ENCODE data around the gene ADAMTSL2.
A peak's percentile ranks its signal among the peaks of the same experiment; 100 is the strongest.

ADAMTSL2 gene

DNA sequence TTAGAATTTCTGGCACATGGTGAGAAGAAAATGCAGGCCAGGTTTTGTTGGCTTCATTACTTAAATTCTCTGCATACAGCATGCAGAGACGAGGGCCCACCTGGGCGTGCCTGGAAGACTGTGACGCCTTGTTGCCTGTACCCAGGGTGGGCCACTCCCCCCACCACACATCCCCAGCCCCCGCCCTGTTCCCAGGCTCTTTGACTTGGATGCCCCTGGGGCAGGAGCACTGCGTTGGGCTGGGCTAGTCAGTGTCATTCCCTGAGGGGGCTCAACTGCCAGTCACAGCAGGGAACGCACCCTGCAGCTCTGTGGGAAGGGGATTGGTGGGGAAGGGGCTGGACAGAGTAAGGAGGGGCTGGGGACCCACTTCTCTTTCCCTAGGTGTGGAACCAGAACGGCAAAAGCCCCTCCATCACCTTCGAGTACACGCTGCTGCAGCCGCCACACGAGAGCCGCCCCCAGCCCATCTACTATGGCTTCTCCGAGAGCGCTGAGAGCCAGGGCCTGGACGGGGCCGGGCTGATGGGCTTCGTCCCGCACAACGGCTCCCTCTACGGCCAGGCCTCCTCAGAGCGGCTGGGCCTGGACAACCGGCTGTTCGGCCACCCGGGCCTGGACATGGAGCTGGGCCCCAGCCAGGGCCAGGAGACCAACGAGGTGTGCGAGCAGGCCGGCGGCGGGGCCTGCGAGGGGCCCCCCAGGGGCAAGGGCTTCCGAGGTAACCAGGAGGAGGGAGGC is 19.6 kb downstream of the ADAMTSL2 start:
- in situ Hi-C loops (cut with MboI; ENCODE audit: low sequenced_read_pairs, unreplicated experiment): loop anchor here (25.0 kb wide), 1 partner anchor 458 kb away; no protein-coding TSS in a partner anchor
- no peak for DNase-seq (ENCODE audit: low spot score)
- TF ChIP-seq, protein P1, sequence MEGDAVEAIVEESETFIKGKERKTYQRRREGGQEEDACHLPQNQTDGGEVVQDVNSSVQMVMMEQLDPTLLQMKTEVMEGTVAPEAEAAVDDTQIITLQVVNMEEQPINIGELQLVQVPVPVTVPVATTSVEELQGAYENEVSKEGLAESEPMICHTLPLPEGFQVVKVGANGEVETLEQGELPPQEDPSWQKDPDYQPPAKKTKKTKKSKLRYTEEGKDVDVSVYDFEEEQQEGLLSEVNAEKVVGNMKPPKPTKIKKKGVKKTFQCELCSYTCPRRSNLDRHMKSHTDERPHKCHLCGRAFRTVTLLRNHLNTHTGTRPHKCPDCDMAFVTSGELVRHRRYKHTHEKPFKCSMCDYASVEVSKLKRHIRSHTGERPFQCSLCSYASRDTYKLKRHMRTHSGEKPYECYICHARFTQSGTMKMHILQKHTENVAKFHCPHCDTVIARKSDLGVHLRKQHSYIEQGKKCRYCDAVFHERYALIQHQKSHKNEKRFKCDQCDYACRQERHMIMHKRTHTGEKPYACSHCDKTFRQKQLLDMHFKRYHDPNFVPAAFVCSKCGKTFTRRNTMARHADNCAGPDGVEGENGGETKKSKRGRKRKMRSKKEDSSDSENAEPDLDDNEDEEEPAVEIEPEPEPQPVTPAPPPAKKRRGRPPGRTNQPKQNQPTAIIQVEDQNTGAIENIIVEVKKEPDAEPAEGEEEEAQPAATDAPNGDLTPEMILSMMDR (IDR thresholded peaks at IDR 0.05; ENCODE audit: borderline replicate concordance, control extremely low read depth, extremely low read depth, insufficient read depth, missing control alignments): no peak

DNA sequence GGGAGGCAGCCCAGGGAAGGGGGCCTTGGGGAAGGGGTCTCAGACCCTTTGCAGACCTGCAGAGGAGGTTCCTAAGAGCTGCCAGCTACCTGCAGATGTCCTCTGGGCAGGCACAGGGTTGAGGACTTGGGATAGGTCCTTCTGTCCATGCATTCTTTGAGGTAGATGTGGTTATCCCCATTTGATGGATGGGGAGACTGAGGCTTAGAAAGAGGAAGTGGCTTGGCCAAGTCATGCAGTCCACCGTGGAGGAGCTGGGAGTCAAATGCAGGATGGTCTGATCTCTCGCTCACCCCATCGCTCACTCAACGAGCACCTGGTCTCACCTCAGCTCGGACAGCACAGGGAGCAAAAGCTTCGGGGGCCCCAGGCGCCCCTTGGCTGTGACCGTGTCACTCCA is 20.2 kb downstream of the ADAMTSL2 start:
- TF ChIP-seq, protein P1 (IDR thresholded peaks at IDR 0.05; ENCODE audit: borderline replicate concordance, control extremely low read depth, extremely low read depth, insufficient read depth, missing control alignments): no peak
- no peak for DNase-seq (ENCODE audit: low spot score)
- in situ Hi-C loops (cut with MboI; ENCODE audit: low sequenced_read_pairs, unreplicated experiment): loop anchor here (25.0 kb wide), 1 partner anchor 458 kb away; no protein-coding TSS in a partner anchor

DNA sequence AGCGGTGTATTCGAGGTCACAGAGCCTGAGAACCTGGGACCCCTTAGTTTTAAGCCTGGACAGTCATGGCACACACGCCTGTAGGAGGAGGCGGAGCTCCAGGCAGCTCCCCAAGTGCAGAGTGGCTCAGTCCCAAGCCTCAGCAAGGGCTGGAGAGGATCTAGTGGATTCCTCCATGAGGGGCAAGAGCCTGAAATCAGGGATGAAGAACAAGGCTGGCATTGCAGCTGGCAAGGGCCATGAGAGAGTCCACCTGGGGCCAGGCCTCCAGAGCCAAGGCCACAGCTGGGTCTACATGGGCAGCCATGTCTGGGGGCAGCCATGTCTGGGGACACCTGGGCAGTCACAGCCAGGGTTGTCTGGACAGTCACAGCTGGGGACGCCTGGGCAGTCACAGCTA is 21.9 kb downstream of the ADAMTSL2 start:
- in situ Hi-C loops (cut with MboI; ENCODE audit: low sequenced_read_pairs, unreplicated experiment): loop anchor here (25.0 kb wide), 1 partner anchor 456 kb away; no protein-coding TSS in a partner anchor
- DNase-seq (ENCODE audit: low spot score): no peak
- TF ChIP-seq, protein P1 (IDR thresholded peaks at IDR 0.05; ENCODE audit: borderline replicate concordance, control extremely low read depth, extremely low read depth, insufficient read depth, missing control alignments): no peak

DNA sequence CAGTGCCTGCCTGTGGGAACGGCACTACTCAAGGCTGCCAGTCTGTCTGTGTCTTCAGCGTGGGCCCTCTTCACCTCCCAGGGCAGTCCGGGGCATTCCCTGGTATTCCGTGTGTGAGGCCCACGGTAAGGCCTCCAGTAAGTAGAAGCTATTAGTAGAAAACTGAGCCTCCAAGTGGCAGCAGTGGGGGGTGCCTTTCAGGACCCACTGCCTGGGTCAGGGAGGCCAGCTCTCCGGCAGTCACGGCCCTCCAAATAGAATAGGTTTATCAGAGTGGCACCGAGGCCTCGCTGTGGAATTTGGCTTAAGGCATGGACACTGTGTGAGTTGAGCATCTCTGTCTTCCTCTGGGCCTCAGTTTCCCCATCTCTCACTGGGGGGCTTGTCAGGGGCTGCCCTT is 23.1 kb downstream of the ADAMTSL2 start:
- TF ChIP-seq, protein P1 (IDR thresholded peaks at IDR 0.05; ENCODE audit: borderline replicate concordance, control extremely low read depth, extremely low read depth, insufficient read depth, missing control alignments): no peak
- DNase-seq (ENCODE audit: low spot score): no peak
- in situ Hi-C loops (cut with MboI; ENCODE audit: low sequenced_read_pairs, unreplicated experiment): loop anchor here (25.0 kb wide), 1 partner anchor 455 kb away; no protein-coding TSS in a partner anchor

DNA sequence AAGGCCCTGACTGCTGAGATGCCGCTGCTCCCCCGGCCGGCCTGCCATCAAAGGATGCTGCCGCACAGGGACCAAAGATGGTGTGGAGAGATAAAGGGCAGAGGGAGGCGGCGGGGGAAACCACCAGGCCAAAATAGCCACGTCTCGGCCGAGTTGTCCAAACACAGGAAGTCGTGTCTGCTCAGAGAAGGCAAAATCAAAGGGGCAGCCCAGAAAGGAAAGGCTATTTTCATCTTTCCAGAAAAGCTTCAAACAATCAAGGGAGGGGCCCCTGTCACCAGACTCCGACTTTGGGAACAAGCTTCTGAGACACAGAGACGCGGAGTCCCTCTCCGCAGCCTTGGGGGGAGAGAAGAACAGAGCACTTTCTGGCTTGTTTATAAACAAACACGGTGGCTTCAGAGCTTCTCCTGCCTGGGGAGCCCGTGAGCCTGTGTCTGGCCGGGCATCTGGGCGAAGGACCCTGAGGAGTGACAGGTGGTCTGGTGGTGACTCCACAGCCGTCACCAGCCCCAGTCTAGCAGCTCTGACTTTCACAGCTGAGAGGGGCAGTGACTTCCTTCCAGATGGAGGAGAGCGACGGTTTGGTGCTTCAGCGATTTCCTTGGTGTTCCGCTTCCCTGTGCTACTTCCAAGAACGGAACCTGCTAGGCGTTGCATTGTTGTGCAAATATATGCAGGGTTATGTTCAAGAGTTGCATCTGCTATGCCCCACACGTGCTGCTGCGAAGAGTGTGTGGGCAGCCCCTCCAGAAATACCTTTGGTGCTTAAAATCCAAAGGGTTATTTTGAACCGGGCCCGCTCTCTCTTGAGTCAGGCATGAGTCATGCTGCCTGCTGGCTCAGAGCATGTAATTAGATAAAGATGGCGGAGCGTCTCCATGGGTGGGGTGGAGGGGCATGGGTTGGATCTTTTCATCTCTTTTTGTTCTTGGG is 24.0 kb downstream of the ADAMTSL2 start:
- TF ChIP-seq, protein P1 (IDR thresholded peaks at IDR 0.05; ENCODE audit: borderline replicate concordance, control extremely low read depth, extremely low read depth, insufficient read depth, missing control alignments): no peak
- peak; percentile 89 for DNase-seq (ENCODE audit: low spot score)
- in situ Hi-C loops (cut with MboI; ENCODE audit: low sequenced_read_pairs, unreplicated experiment): loop anchor here (25.0 kb wide), 1 partner anchor 454 kb away; no protein-coding TSS in a partner anchor

DNA sequence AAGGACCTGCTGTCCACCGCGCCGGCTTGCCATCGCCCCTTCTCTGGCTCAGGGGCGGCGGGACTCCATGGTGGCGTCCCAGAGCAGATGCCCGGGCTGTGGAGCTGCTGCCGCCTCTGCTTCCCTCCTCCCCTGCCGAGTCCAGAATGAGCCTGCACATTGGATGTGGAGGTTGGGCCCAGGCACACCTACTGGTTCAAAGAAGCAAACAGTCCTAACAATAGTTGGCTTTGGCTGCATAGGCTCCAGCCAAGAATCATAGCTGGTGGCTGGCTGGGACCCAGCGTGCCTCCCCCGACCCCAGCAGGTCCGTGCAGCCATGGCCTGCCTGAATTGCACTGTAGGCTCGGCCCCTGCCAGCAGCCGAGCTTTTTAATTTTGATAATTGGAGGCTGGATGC is 25.8 kb downstream of the ADAMTSL2 start:
- TF ChIP-seq, protein P1 (IDR thresholded peaks at IDR 0.05; ENCODE audit: borderline replicate concordance, control extremely low read depth, extremely low read depth, insufficient read depth, missing control alignments): no peak

More for the DNA sequence above, 25.8 kb downstream of the ADAMTSL2 start:
- DNase-seq (ENCODE audit: low spot score): no peak
- in situ Hi-C loops (cut with MboI; ENCODE audit: low sequenced_read_pairs, unreplicated experiment): loop anchor here (25.0 kb wide), 1 partner anchor 452 kb away; no protein-coding TSS in a partner anchor
